Measurements from ENCODE around the gene VCL. TPM values are rescaled to one million over a fixed set of nuclear protein-coding genes. Genes with fewer than 3 reads are reported as not detected.

VCL gene
- total and polyA plus RNA-seq, 9 of the 15 experiments (the other 6 are each of a cell fraction or from before 2014, with no cell fraction given), result 29.8 to 186 (median 76.4) TPM

GRCh38 chr10:74024600-74024999 lies 26.7 kb downstream of the VCL start (continued):
- TF ChIP-seq ARID3A (IDR thresholded peaks at IDR 0.05; ENCODE audit: borderline replicate concordance, low read depth, low read length), result no peak
- no peak for TF ChIP-seq NFXL1 (CRISPR knock-in tag; IDR thresholded peaks at IDR 0.05)

GRCh38 chr10:74025380-74025978 lies 27.6 kb downstream of the VCL start:
- no peak overlapping the region for H3K4me3 ChIP-seq
- intact Hi-C loops (cut with micrococcal nuclease), result no loop called here
- H3K27me3 ChIP-seq (ENCODE audit: control insufficient read depth in 2 of 2, insufficient read depth in 2 of 2, low read length in 2 of 2), result no peaks in the 10 kb centered on the region
- H3K9me3 ChIP-seq (replicated peaks; ENCODE audit: control insufficient read depth, insufficient read depth, low read depth, low read length), result no peaks in the 10 kb centered on the region
- ATAC-seq (no peak), DNase-seq (ENCODE audit: extremely low read depth in 1 of 4, low spot score in 3 of 4) (no peak), FAIRE-seq (no peak)
- H3K79me2 ChIP-seq (ENCODE audit: control insufficient read depth, insufficient read depth, low read length), result peaks cover 87% of the 10 kb centered on the region
- H3K27ac ChIP-seq (ENCODE audit: extremely low read depth, low read depth, low read length), result no peak overlapping the region
- no peak overlapping the region for H2AFZ ChIP-seq (ENCODE audit: low read depth, low read length)
- ChIA-PET CTCF (ENCODE audit: low intra/inter-chr PET ratio) (no interaction called here), POLR2A (interaction anchor here (0.7 to 1.9 kb wide), 6 partner anchors 13 to 69 kb away, joined by 3 to 16 read pairs (median 6); no protein-coding TSS in a partner anchor)
- H3K4me2 ChIP-seq (ENCODE audit: insufficient read depth, low read length), result no peak overlapping the region
- H3K9ac ChIP-seq (ENCODE audit: insufficient read depth in 1 of 2, low read depth in 2 of 2, low read length in 2 of 2), result no peak overlapping the region
- H3K9me1 ChIP-seq (ENCODE audit: control insufficient read depth, insufficient read depth, low read length), result no peaks in the 10 kb centered on the region
- peaks cover 44% of the 10 kb centered on the region for H3K36me3 ChIP-seq (ENCODE audit: control insufficient read depth, insufficient read depth, low read length)
- peaks cover 19 to 73% of the 10 kb centered on the region in 2 experiments for H3K4me1 ChIP-seq (replicated peaks in 1 of 2; ENCODE audit: control insufficient read depth in 2 of 2, insufficient read depth in 2 of 2, low read length in 2 of 2)
- H4K20me1 ChIP-seq (replicated peaks; ENCODE audit: control insufficient read depth, insufficient read depth, low read length), result 0 out of 2 replicates have a peak, but pooled peaks cover 4% of the 10 kb centered on the region
- 25% methylated on average over 5 of the region's 5 CpGs for WGBS (ENCODE audit: insufficient coverage, low coverage, missing lambda C conversion rate)
- no TSS peak for BruUV-seq (replicated peaks)
- in situ Hi-C loops (cut with MboI), result no loop called here
- TF ChIP-seq ZNF263 (CRISPR knock-in tag; IDR thresholded peaks at IDR 0.05; ENCODE audit: borderline replicate concordance) (peak; percentile 58; the same call in 1 of the 2 replicates), RBM15 (IDR thresholded peaks at IDR 0.05; ENCODE audit: insufficient read depth, low read length) (no peak), NFE2 (IDR thresholded peaks at IDR 0.05; ENCODE audit: low read depth) (peak; percentile 25; the same call in 1 of the 2 replicates), MTA1 (IDR thresholded peaks at IDR 0.05; ENCODE audit: borderline replicate concordance) (0 out of 2 replicates have a peak, but pooled peaks have one; percentile 32), OTX1 (CRISPR knock-in tag; IDR thresholded peaks at IDR 0.05) (no peak), KAT8 (IDR thresholded peaks at IDR 0.05; ENCODE audit: low read depth) (no peak), TAL1 (IDR thresholded peaks at IDR 0.05) (no peak), CHAMP1 (IDR thresholded peaks at IDR 0.05) (no peak), NCOA2 (IDR thresholded peaks at IDR 0.05; ENCODE audit: partially characterized antibody in 2 of 2) (no peak), PHF21A (IDR thresholded peaks at IDR 0.05; ENCODE audit: borderline replicate concordance, low read depth) (peak; percentile 64; the same call in 1 of the 2 replicates), ZNF274 (IDR thresholded peaks at IDR 0.05; ENCODE audit: borderline replicate concordance, low read depth, low read length) (no peak), SMARCB1 (IDR thresholded peaks at IDR 0.05; ENCODE audit: insufficient read length, low read depth) (no peak), HDAC1 (IDR thresholded peaks at IDR 0.05) (peak in 1 of 2 experiments; percentile 85; a peak in 2 of 4 replicates), ZNF384 (IDR thresholded peaks at IDR 0.05; ENCODE audit: low read depth, low read length) (peak; percentile 55; the same call in 1 of the 2 replicates), ETV1 (tag; conservative IDR thresholded peaks at IDR 0.05; ENCODE audit: low read depth) (no peak), ZNF717 (CRISPR knock-in tag; IDR thresholded peaks at IDR 0.05) (no peak), SMARCA5 (IDR thresholded peaks at IDR 0.05) (no peak), FOXJ2 (tag; IDR thresholded peaks at IDR 0.05) (no peak)

Measured in K562 (cell line).